Erythroblast (primary cell): ENCODE data around the gene PHLDA2.

Experiments
- GATA1 ChIP-seq: IDR thresholded peaks from 2 replicates; pipeline ENCODE4 v1.6.1; 2011; ENCODE audit warnings: low read depth, mild to moderate bottlenecking, control low read depth, low read length, moderate library complexity
- POLR2A ChIP-seq: IDR thresholded peaks from 2 replicates; pipeline ENCODE4 v1.6.1; 2011; ENCODE audit warnings: mild to moderate bottlenecking, low read length

DNA sequence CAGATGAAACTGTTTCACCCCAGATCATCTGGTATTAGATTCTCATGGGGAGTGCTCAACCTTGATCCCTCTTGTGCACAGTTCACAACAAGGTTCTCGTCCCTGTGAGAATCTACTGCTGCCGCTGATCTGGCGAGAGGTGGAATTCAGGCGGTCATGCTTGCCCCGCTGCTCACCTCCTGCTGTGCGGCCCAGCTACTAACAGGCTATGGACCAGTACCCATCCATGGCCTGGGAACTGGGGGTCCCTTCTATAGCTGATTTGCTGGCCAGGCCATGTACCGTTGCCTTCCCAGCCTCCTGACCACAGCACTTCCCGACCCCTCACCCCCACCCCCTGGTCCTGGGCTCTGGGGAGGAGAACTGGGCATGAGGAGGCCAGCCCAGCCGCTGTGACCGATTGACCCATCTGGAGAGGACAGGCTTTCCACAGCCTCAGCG lies 2.6 kb downstream of the PHLDA2 start:
- no peak for TF ChIP-seq POLR2A
- no peak for TF ChIP-seq GATA1
